ENCODE results near the gene SLC35G6.

- TF ChIP-seq CTCF (IDR thresholded peaks at IDR 0.05) (no peak), POLR2AphosphoS5 (IDR thresholded peaks at IDR 0.05; ENCODE audit: low read depth, low read length) (no peak)
These were observed 5.4 kb upstream of the SLC35G6 start for GRCh38 chr17:7475764-7476422.
